Mesodermal cell (in vitro differentiated cells): ENCODE results near the gene REPIN1.

Experiments
- H3K27ac ChIP-seq: 2 replicates; pipeline ENCODE4 v1.7.0; 2013; ENCODE audit warnings: mild to moderate bottlenecking, low read depth, low read length, moderate library complexity; ENCODE audit not compliant: severe bottlenecking
- H3K36me3 ChIP-seq: 2 replicates; pipeline ENCODE4 v1.7.1; 2013; ENCODE audit warnings: mild to moderate bottlenecking, low read length, moderate library complexity; ENCODE audit not compliant: control insufficient read depth, insufficient read depth
- H3K4me1 ChIP-seq: one replicate; pipeline ENCODE4 v1.7.1; 2013; ENCODE audit warnings: mild to moderate bottlenecking, low read length; ENCODE audit not compliant: insufficient read depth, control insufficient read depth, poor library complexity, severe bottlenecking
- H3K4me3 ChIP-seq: 2 replicates; pipeline ENCODE4 v1.7.0; 2013; ENCODE audit warnings: low read length, control low read depth, mild to moderate bottlenecking; ENCODE audit not compliant: insufficient read depth, poor library complexity, severe bottlenecking; ENCODE audit errors: extremely low read depth
- H3K9me3 ChIP-seq: 2 replicates; pipeline ENCODE4 v1.7.1; 2013; ENCODE audit warnings: mild to moderate bottlenecking, low read length, moderate library complexity; ENCODE audit not compliant: control insufficient read depth
- WGBS, 2 experiments: methylation state at CpG; one replicate each; pipeline ENCODE4 v1.1.5; 2013; ENCODE audit warnings: missing lambda C conversion rate in 2 of 2; ENCODE audit not compliant: insufficient coverage in 2 of 2; 5-methylcytosine and 5-hydroxymethylcytosine counted together

REPIN1 gene

DNA sequence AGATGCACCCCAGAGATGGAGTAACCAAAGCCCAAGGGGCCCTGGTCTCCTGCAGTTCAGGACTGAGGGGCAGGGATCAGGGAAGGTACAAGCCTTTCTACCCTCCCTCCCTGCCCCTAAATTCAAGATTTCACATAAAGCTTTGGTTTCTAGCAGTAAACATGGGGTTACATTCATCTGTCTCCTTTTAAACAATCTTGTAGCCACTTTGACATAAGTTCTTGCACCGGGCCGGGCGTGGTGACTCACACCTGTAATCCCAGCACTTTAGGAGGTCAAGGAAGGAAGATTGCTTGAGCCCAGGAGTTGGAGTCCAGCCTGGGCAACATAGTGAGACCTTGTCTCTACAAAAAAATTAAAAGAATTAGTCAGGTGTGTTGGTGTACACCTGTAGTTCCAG is 41.3 kb upstream of the REPIN1 start:
- H3K9me3 ChIP-seq, result no peaks in the 10 kb centered on the region
- WGBS, 2 experiments, result 100% methylated on average over 3 of the region's 3 CpGs
- H3K36me3 ChIP-seq, result peaks cover 67% of the 10 kb centered on the region
- H3K27ac ChIP-seq, result no peak overlapping the region
- no peak overlapping the region for H3K4me3 ChIP-seq
- H3K4me1 ChIP-seq, result peaks cover 10% of the 10 kb centered on the region

DNA sequence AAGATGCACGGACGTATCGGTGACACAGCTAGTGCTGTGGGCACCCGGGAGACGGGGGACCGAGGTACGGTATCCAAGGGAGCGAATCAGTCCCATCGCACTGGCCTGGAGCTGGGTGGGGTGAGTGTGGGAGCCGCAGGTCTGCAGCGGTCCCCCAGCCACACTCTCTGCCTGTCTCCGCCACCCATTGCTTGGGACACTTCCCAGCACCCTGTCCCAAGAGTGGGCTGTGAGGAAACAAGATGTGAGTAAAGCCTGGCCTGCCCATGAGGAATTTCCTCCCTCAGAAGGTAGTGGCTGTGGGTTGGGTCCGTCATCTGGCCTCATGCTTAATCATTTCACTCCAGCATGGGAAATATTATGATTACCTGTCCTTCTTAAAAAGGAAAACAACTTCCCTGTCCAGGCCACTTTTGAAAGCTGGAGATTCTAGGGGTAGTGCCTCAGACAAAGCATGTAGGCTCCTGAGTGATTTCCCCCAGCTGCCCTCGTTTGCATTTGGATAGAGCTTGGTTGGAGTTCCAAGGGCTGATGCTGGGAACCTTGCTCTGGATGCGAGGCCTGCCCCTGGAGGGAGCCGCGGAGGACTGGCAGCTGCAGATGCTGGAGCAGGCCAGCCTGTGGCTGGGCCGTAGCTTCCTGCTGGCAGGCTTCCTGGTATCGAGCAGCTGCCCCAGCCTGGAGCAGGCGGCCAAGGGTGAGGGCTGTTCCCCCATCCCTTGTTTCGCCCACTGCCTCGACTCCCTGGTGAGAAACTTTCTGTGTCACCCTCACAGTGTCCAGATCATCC is 39.1 kb upstream of the REPIN1 start:
- 70 to 76% methylated on average over 11 to 17 of the region's 22 CpGs for WGBS, 2 experiments
- Histone ChIP-seq H3K27ac (no peak overlapping the region), H3K9me3 (no peaks in the 10 kb centered on the region)

GRCh38 chr7:150330211-150330885 is 38.3 kb upstream of the REPIN1 start:
- WGBS, 2 experiments, result 96 to 99% methylated on average over 15 to 17 of the region's 19 CpGs
- Histone ChIP-seq H3K4me3 (no peak overlapping the region), H3K27ac (no peak overlapping the region)

More for the DNA sequence above, 39.1 kb upstream of the REPIN1 start:
- Histone ChIP-seq H3K4me3 (no peak overlapping the region), H3K36me3 (peaks cover 72% of the 10 kb centered on the region), H3K4me1 (peaks cover 8% of the 10 kb centered on the region)

GRCh38 chr7:150332852-150333635 is 35.6 kb upstream of the REPIN1 start:
- Histone ChIP-seq H3K9me3 (no peaks in the 10 kb centered on the region), H3K4me1 (no peaks in the 10 kb centered on the region), H3K4me3 (no peak overlapping the region), H3K27ac (no peak overlapping the region), H3K36me3 (peaks cover 65% of the 10 kb centered on the region)
- 93 to 95% methylated on average over 11 to 18 of the region's 18 CpGs for WGBS, 2 experiments

More at GRCh38 chr7:150330211-150330885, 38.3 kb upstream of the REPIN1 start:
- H3K9me3 ChIP-seq, result no peaks in the 10 kb centered on the region
- H3K36me3 ChIP-seq, result peaks cover 75% of the 10 kb centered on the region
- no peaks in the 10 kb centered on the region for H3K4me1 ChIP-seq

- Histone ChIP-seq H3K4me3 (no peak overlapping the region), H3K36me3 (peaks cover 65% of the 10 kb centered on the region)
- WGBS, 2 experiments, result 86 to 97% methylated on average over 9 to 10 of the region's 10 CpGs
These were observed 35.0 kb upstream of the REPIN1 start for GRCh38 chr7:150333659-150334058.

GRCh38 chr7:150334108-150334507 is 34.5 kb upstream of the REPIN1 start:
- Histone ChIP-seq H3K4me3 (no peak overlapping the region), H3K9me3 (no peaks in the 10 kb centered on the region), H3K27ac (no peak overlapping the region), H3K36me3 (peaks cover 62% of the 10 kb centered on the region), H3K4me1 (no peaks in the 10 kb centered on the region)
- 96 to 99% methylated on average over 6 to 7 of the region's 8 CpGs for whole genome bisulfite sequencing, 2 experiments

More at GRCh38 chr7:150333659-150334058, 35.0 kb upstream of the REPIN1 start:
- Histone ChIP-seq H3K27ac (no peak overlapping the region), H3K4me1 (no peaks in the 10 kb centered on the region), H3K9me3 (no peaks in the 10 kb centered on the region)

GRCh38 chr7:150335108-150335773 is 33.4 kb upstream of the REPIN1 start:
- H3K4me1 ChIP-seq, result peaks cover 7% of the 10 kb centered on the region
- 65 to 71% methylated on average over 7 of the region's 7 CpGs for WGBS, 2 experiments
- H3K36me3 ChIP-seq, result peaks cover 51% of the 10 kb centered on the region
- no peak overlapping the region for H3K27ac ChIP-seq
- no peaks in the 10 kb centered on the region for H3K9me3 ChIP-seq
- H3K4me3 ChIP-seq, result no peak overlapping the region

DNA sequence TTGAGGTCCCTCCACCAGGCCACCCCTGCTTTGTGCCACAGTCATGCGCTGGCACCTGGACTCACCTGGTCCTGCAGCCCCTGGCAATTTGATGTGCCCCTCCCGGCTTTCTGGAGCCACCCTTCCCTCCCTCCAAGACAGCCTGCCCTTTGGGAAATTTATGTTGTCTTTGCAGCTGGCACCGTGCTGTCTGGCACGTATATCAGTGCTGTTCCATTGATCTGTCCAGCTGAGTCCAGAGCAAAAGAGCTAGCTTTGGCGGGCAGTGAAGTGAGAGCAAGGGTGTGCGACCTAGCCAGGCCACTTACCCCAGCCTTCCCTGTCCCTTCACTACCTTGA is 32.9 kb upstream of the REPIN1 start:
- no peaks in the 10 kb centered on the region for H3K9me3 ChIP-seq
- peaks cover 46% of the 10 kb centered on the region for H3K36me3 ChIP-seq
- H3K4me3 ChIP-seq, result no peak overlapping the region
- WGBS, 2 experiments, result 87 to 89% methylated on average over 5 to 6 of the region's 6 CpGs
- peaks cover 12% of the 10 kb centered on the region for H3K4me1 ChIP-seq
- no peak overlapping the region for H3K27ac ChIP-seq

DNA sequence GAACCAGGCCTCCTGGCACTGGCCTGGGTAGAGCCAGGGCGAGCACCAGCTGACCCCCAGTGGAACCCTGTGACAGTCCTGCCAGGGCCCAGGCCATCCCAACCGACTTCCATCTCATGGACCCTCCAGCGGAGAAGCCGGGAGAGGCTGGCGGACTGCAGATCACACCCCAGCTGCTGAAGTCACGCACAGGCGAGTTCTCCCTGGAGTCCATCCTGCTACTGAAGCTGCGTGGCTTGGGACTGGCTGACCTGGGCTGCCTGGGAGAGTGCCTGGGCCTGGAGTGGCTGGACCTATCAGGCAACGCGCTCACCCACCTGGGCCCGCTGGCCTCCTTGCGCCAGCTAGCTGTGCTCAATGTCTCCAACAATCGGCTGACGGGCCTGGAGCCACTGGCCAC is 31.9 kb upstream of the REPIN1 start:
- no peak overlapping the region for H3K4me3 ChIP-seq
- peaks cover 17% of the 10 kb centered on the region for H3K4me1 ChIP-seq
- H3K9me3 ChIP-seq, result no peaks in the 10 kb centered on the region
- WGBS, 2 experiments, result 92 to 97% methylated on average over 14 of the region's 14 CpGs
- H3K36me3 ChIP-seq, result peaks cover 37% of the 10 kb centered on the region
- no peak overlapping the region for H3K27ac ChIP-seq

- Histone ChIP-seq H3K9me3 (no peaks in the 10 kb centered on the region), H3K4me3 (no peak overlapping the region), H3K36me3 (peaks cover 32% of the 10 kb centered on the region), H3K27ac (no peak overlapping the region), H3K4me1 (peaks cover 17% of the 10 kb centered on the region)
- WGBS, 2 experiments, result 94 to 96% methylated on average over 14 to 16 of the region's 18 CpGs
These were observed 31.4 kb upstream of the REPIN1 start for GRCh38 chr7:150337179-150337578.
